ENCODE results near the gene ESPN.

ESPN gene

GRCh38 chr1:6500544-6501278, 76.1 kb downstream of the ESPN start:
- no peak for FAIRE-seq

- FAIRE-seq, result no peak
These were observed 76.8 kb downstream of the ESPN start for GRCh38 chr1:6501279-6501813.

GRCh38 chr1:6502000-6502891, 77.7 kb downstream of the ESPN start:
- FAIRE-seq, result no peak

GRCh38 chr1:6503884-6504602, 79.5 kb downstream of the ESPN start:
- FAIRE-seq, result no peak

- no peak for FAIRE-seq
These were observed 80.3 kb downstream of the ESPN start for GRCh38 chr1:6504887-6505286.

GRCh38 chr1:6505367-6506209, 81.0 kb downstream of the ESPN start:
- no peak for FAIRE-seq

- no peak for FAIRE-seq
These were observed 81.8 kb downstream of the ESPN start for GRCh38 chr1:6506210-6507036.

GRCh38 chr1:6507037-6507428, 82.5 kb downstream of the ESPN start:
- FAIRE-seq, result no peak

GRCh38 chr1:6507461-6507911, 82.9 kb downstream of the ESPN start:
- FAIRE-seq, result no peak

- no peak for FAIRE-seq
These were observed 83.7 kb downstream of the ESPN start for GRCh38 chr1:6508154-6508815.

- FAIRE-seq, result no peak
These were observed 84.2 kb downstream of the ESPN start for GRCh38 chr1:6508816-6509189.

- FAIRE-seq, result no peak
These were observed 84.8 kb downstream of the ESPN start for GRCh38 chr1:6509220-6509918.

GRCh38 chr1:6509919-6510291, 85.3 kb downstream of the ESPN start:
- FAIRE-seq, result no peak

- FAIRE-seq, result no peak
These were observed 85.9 kb downstream of the ESPN start for GRCh38 chr1:6510493-6510892.

Measured in islet of Langerhans (tissue), 1 donor.